Upper lobe of right lung (tissue), 1 donor: ENCODE data around the gene POLR1A. TPM values are rescaled to one million over a fixed set of nuclear protein-coding genes. Genes with fewer than 3 reads are reported as not detected.

ENCODE experiments used
- ATAC-seq: fragments of 200-7000 bp; cut with Tn5 transposase; one replicate; pipeline ENCODE4 v1.9.1; 2020; ENCODE audit warnings: mild to moderate bottlenecking, moderate library complexity
- DNase-seq: peaks from one replicate; pipeline ENCODE4 v3.0.0-alpha.2; 2020
- H3K27ac ChIP-seq: fragments of 200-600 bp; one replicate; pipeline ENCODE4 v1.8.0; 2022
- H3K27me3 ChIP-seq: fragments of 200-600 bp; one replicate; pipeline ENCODE4 v1.8.0; 2022; ENCODE audit warnings: mild to moderate bottlenecking
- H3K36me3 ChIP-seq: fragments of 200-600 bp; one replicate; pipeline ENCODE4 v1.8.0; 2022
- H3K4me1 ChIP-seq: fragments of 200-600 bp; one replicate; pipeline ENCODE4 v1.8.0; 2022
- H3K4me3 ChIP-seq: fragments of 200-600 bp; one replicate; pipeline ENCODE4 v1.8.0; 2022; ENCODE audit warnings: mild to moderate bottlenecking
- H3K9me3 ChIP-seq: fragments of 200-600 bp; one replicate; pipeline ENCODE4 v1.8.0; 2022
- CTCF ChIP-seq: fragments of 200-600 bp; IDR thresholded peaks from one replicate; pipeline ENCODE4 v1.8.0; 2022; ENCODE audit warnings: antibody characterized with exemption
- intact Hi-C: fragments of 100-400 bp; cut with DNase I; formaldehyde crosslinking; loops from one replicate; pipeline ENCODE4 v1.11.0; 2022
- total RNA-seq: library from RNA; stranded (reverse); fragmentation: NEBNext Ultra II Directional; extraction: Animal tissue kit (Norgen Biotek cat#: 25700); gene quantifications from one replicate; pipeline ENCODE4 v1.2.1, GENCODE V29; 2021
- donor health status: DM: no; HTN: yes; CAD: no; lungs with severe emphysema.

POLR1A gene
- total RNA-seq, 1 donor from 2014 or later, result 26.6 TPM

GRCh38 chr2:85990084-85990483 is 115.6 kb downstream of the POLR1A start:
- Histone ChIP-seq H3K27ac (no peak overlapping the region), H3K4me3 (no peak overlapping the region), H3K9me3 (no peaks in the 10 kb centered on the region), H3K36me3 (no peaks in the 10 kb centered on the region), H3K27me3 (no peaks in the 10 kb centered on the region), H3K4me1 (peaks cover 12% of the 10 kb centered on the region)
- ATAC-seq (no peak), DNase-seq (no peak)
- TF ChIP-seq CTCF, result no peak
- intact Hi-C loops, result no loop called here

DNA sequence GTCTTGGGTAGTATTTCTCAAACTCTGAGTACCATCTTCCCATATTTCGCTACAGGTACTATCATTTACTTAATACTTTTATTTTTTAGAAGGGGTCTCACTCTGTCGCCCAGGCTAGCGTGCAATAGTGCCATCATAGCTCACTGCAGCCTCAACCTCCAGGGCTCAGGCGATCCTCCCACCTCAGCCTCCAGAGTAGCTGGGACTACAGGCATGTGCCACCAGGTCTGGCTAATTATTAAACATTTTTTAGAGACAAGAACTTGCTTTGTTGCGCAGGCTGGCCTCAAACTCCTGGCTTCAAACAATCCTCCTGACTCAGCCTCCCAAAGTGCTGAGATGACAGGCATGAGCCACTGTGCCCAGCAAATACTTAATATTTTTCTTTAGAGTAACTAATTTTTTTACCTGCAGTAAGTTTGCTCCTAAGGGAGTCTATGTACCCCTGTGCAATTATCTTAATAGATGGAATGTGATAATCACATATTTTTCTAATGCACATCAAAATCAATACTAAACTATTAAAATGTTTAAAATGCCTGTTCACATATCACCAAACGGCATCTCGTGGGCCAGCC is 116.3 kb downstream of the POLR1A start:
- H3K27ac ChIP-seq, result peak overlapping the region; percentile 63
- ATAC-seq (no peak), DNase-seq (no peak)
- no peak for TF ChIP-seq CTCF
- H3K4me1 ChIP-seq, result peaks cover 6% of the 10 kb centered on the region
- H3K9me3 ChIP-seq, result no peaks in the 10 kb centered on the region
- intact Hi-C loops, result no loop called here
- H3K27me3 ChIP-seq, result no peaks in the 10 kb centered on the region
- H3K36me3 ChIP-seq, result no peaks in the 10 kb centered on the region
- H3K4me3 ChIP-seq, result no peak overlapping the region

DNA sequence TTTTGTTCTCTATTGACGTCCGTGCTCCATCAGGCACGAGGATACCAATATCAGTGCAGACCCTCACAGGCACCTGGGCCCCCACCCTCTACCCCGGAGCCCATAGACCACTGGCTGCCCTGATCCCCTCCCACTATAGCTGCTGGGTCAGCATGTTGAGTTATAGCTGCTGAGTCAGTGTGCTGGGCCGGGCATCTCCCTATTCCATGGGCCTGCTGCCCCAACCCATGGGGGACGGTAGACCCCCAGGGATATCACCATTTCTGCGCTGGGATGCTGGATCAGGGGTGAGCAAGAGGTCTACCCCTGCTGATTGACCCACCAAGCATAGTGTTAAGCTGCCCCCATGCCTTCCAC is 116.8 kb downstream of the POLR1A start:
- TF ChIP-seq CTCF, result no peak
- intact Hi-C loops, result no loop called here
- Histone ChIP-seq H3K4me3 (no peak overlapping the region), H3K27me3 (no peaks in the 10 kb centered on the region), H3K36me3 (no peaks in the 10 kb centered on the region), H3K27ac (peak overlapping the region; percentile 63), H3K4me1 (peaks cover 3% of the 10 kb centered on the region), H3K9me3 (no peaks in the 10 kb centered on the region)
- ATAC-seq, result peak; percentile 34
- DNase-seq, result no peak

GRCh38 chr2:85988175-85988913 is 117.3 kb downstream of the POLR1A start:
- intact Hi-C loops, result no loop called here
- Histone ChIP-seq H3K9me3 (no peaks in the 10 kb centered on the region), H3K4me1 (peaks cover 3% of the 10 kb centered on the region), H3K27ac (peak overlapping the region; percentile 63), H3K27me3 (no peaks in the 10 kb centered on the region), H3K36me3 (no peaks in the 10 kb centered on the region), H3K4me3 (no peak overlapping the region)
- ATAC-seq (no peak), DNase-seq (no peak)
- no peak for TF ChIP-seq CTCF

DNA sequence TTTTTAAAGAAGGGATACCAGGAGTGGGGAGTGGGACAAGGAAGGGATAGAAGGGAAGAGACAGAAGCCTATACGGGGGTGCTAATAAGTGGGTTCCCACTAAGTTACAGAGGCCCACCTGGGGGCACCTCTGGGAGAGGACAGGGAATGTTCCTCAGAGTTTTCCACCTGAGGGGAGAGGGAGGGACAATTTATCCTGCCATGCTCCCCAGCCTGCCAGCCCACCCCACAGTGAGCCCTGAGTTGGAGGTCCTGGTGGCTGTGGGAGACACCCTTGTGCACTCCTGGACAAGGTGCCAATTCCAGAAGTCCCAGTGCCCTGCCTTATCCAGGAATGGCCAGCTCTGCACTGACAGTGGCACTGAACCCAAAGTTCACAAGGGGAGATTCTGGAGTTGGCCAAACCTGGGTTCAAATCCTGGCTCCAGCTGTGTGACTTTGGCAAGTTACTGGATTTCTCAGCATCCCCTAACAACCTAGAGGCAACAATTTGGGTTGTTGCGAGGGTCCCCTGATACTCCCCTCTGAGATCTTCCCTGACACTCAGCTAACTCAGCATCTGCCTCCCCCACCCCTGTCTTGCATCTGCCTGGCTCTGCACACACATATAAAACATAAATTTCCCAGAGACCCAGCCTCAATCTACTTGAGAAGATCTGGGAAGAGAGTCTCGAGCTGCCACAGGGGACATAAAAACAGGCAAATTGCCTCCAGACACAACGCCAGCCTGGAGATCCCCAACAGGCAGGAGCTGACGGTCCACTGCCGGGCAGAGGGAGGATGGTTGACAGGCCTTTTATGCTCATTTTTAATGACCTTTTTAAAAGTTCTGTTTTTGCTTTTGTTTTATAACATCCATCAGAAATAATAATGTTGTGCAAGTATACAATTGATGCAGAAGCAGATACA is 118.2 kb downstream of the POLR1A start:
- no peak for TF ChIP-seq CTCF
- no peak overlapping the region for H3K27ac ChIP-seq
- DNase-seq (no peak), ATAC-seq (no peak)
- no peaks in the 10 kb centered on the region for H3K27me3 ChIP-seq
- no peaks in the 10 kb centered on the region for H3K36me3 ChIP-seq
- H3K4me1 ChIP-seq, result peaks cover 3% of the 10 kb centered on the region
- H3K4me3 ChIP-seq, result no peak overlapping the region
- H3K9me3 ChIP-seq, result no peaks in the 10 kb centered on the region
- intact Hi-C loops, result no loop called here
